ENCODE measurements around the gene DNALI1.
"Not testable (repeated sequence)": the region's sequence is repeated elsewhere in the genome, so short reads cannot be mapped to it uniquely, and the experiment has no call there.

Gene DNALI1

DNA sequence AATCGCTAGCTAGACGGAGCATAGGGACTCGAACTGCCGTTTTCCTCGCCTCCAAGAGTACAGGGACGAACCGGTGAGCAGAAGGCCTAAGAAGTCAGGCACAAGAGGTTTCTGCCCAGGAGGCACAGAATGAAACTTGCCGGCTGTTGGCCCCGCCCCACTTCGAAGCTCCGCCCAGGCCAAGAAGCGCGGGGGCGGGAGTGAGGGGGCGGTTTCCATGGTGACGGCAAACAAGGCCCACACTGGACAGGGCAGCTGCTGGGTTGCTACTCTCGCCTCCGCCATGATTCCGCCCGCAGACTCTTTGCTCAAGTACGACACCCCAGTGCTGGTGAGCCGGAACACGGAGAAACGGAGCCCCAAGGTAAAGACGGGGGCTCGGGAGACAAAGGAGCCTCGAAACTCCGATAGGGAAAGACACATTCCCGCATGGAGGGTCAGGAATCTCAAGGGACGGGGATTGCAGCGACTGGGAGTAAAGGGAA is at the start of gene DNALI1:
Gene DNALI1 (plus strand): TSS at position 229 of the 485 bp plus-strand sequence. CDS start 55 bp downstream, at position 284.
- in situ Hi-C loops (cut with MboI; ENCODE audit: low sequenced_read_pairs): no loop called here

DNA sequence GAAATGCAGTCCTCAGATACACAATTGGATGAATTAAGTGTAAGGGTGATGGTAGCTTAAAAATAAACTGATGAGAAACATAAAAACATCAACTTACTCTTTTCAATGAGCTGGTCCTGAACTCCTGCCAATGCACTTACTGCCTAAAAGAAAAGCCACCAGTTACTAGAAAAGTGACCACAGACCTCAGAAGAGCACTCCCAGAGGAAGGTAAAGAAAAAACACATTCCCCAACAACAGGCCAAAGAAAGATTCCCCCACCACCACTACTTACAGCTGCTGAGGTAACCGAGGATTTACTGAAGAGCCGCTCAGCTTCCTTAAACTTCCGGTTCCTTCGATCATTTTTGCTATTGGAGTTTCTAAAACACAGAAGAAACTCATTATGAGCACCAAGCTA is 47.6 kb upstream of the DNALI1 start:
- in situ Hi-C loops (cut with MboI; ENCODE audit: low sequenced_read_pairs): no loop called here

DNA sequence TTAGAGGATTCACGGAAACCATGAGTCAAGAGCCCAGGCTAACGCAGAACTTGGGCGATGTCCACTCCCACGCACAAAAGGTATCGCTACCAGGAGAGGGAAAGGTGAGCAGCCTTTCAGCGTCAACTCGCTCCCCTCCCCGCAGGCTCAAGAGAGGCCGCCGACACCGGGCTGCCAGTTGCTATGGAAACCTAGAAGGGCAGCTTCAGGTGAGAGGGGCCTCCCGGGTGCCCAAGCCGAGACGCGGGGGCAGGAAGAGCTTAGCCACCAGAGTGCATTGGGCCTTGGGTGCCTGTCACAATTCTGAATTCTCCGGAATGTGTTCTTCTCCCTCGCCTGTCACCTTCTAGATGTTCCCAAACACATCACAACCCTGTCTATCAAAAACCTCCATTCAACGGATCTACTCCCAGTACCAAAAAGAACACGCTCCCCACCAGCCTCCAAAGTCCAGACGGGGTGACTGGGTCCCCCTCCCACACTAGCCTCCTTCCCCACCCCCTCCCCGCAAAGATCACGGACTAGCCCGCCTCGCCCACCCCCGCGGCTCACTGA is 42.9 kb upstream of the DNALI1 start:
- in situ Hi-C loops (cut with MboI; ENCODE audit: low sequenced_read_pairs): no loop called here

DNA sequence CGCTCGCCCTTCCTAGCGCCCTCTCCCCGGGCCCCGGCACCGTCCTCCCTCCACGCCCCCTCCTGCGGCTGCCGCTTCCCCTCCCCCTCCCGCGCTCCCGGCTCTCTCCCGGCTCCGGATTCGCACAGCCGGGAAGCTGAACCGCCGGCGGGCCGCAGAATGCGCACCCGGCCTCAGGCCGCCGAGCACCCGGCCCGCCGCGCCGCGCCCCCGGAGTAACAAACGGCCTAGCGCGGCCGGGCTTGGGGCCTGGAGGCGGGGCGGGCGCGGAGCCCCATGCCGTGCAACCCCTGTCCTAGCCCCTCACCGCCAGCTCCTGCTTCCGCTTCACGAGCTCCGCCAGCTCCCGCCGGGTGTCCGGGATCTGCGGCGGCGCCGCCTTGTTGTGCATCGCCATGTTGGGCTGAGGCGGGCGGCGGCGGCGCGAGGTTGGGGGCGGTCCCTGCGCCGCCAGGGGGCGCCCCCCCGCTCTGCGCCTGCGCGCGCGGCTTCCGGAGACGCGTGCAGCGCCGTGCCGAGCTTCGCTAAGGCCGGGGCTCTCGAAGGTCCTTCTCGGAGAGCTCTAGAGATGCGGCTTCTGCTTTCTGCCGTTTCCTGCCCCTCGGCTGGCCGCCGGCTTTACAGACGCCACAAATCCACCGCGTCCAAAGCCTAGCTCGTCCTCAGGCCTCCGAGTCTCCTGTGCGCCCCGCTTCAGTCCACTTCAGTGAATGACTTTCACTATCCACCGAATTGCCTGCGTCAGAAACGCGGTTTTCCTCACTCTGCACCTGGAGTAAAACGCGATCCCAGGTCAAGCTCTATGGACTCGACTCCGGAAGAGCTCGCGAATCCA is 42.2 kb upstream of the DNALI1 start, which contains the start of gene MEAF6:
Gene MEAF6 (minus strand): TSS at position 417 of the 835 bp plus-strand sequence. CDS start 20 bp downstream, at position 397.
- in situ Hi-C loops (cut with MboI; ENCODE audit: low sequenced_read_pairs): no loop called here

DNA sequence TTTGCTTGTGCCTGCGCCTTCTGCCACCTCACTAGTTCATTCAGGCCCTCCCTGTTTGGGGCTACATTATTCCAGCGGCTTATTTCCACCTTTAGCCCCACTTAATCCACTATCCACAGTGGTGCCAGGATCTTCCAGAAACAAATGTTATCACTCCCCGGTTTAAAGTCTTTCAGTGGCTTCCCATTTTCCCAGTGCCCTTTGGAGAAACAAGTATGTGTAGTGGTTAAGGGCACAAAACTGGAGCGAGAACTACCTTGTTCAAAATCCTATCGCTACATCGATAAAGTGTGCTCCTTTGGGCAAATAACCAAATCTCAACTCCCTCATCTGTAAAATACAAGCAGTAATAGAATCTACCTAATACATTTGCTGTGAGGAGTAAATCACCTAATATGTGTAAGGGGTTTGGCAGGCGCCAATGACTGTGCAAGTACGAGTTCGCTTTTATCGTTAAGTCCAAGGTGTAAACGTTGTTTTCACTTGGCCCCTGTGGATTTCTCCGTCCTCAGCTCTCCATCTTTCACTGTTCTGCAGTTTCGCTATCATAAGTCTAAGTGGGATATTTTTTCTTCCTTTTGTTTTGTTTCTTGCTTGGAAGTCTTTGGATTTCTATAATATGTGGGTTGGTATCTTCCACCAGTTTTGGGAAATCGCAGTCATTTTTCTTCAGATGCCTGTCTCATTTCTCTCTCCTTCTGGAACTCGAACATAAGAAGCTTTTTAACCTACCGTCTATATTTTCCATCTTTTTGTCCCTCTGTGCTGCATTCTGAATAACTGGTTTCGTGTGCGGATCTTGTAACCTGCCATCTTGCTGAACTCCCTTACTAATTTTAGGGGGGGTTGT is 41.3 kb upstream of the DNALI1 start:
- in situ Hi-C loops (cut with MboI; ENCODE audit: low sequenced_read_pairs): no loop called here

DNA sequence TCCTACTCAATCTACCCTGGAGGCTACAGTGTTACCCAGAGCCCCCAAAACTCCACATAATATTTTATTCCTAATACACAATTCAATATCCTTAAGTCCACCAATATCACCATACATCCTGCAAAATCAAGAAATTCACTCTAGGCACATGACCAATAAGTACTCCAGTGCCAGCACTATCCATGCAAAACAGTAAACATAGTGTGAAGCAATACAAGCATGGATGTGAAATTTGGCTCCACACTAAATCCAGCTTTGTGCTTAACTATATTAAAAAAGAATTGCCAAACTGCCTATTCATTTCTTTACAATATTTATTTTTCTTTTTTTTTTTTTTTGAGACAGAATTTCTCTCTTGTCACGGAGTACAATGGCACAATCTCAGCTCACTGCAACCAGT is 39.2 kb upstream of the DNALI1 start:
- in situ Hi-C loops (cut with MboI; ENCODE audit: low sequenced_read_pairs): no loop called here

DNA sequence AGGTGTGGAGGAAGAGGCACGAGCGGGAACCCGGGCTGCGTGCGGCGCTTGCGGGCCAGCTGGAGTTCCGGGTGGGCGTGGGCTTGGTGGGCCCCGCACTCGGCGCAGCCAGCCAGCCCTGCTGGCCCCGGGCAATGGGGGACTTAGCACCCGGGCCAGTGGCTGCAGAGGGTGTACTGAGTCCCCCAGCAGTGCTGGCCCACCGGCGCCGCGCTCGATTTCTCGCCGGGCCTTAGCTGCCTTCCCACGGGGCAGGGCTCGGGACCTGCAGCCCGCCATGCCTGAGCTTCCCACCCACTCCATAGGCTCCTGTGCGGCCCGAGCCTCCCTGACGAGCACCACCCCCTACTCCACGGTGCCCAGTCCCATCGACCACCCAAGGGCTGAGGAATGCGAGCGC is 38.5 kb upstream of the DNALI1 start:
- in situ Hi-C loops (cut with MboI; ENCODE audit: low sequenced_read_pairs): not testable (repeated sequence)

DNA sequence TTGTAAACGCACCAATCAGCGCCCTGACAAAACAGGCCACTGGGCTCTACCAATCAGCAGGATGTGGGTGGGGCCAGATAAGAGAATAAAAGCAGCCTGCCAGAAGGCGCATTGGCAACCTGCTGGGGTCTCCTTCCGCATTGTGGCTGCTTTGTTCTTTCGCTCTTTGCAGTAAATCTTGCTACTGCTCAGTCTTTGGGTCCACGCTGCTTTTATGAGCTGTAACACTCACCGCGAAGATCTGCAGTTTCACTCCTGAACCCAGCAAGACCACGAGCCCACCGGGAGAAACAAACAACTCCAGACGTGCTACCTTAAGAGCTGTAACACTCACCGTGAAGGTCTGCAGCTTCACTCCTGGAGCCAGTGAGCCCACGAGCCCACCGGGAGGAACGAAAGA is 37.8 kb upstream of the DNALI1 start:
- in situ Hi-C loops (cut with MboI; ENCODE audit: low sequenced_read_pairs): not testable (repeated sequence)

DNA sequence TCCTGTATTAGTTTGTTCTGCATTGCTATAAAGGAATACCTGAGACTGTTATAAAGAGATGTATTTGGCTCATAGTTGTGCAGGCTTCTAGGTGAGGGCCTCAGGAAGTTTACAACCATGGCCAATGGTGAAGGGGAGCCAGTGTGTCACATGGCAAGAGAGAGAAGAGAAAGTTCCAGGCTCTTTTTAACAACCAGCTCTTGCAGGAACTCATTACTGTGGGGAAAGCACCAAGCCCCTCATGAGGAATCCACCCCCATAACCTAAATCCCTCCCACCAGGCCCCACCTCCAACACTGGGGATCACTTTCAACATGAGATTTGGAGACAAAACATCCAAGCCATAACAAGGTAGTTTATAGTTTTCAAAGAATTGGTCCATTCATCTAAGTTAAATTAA is 37.1 kb upstream of the DNALI1 start:
- in situ Hi-C loops (cut with MboI; ENCODE audit: low sequenced_read_pairs): no loop called here

DNA sequence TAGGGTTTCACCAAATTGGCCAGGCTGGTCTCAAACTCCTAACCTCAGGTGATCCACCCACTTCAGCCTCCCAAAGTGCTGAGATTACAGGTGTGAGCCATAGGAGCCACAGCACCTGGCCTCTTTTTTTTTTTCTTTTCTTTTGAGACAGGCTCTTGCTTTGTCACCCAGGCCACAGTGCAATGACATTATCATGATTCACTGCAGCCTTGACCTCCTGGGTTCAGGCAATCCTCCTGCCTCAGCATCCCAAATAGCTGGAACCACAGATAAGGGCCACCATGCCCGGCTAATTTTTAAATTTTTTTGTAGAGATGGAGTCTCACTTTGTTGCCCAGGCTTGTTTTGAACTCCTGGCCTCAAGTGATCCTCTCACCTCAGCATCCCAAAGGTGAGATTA is 26.9 kb upstream of the DNALI1 start:
- in situ Hi-C loops (cut with MboI; ENCODE audit: low sequenced_read_pairs): not testable (repeated sequence)

DNA sequence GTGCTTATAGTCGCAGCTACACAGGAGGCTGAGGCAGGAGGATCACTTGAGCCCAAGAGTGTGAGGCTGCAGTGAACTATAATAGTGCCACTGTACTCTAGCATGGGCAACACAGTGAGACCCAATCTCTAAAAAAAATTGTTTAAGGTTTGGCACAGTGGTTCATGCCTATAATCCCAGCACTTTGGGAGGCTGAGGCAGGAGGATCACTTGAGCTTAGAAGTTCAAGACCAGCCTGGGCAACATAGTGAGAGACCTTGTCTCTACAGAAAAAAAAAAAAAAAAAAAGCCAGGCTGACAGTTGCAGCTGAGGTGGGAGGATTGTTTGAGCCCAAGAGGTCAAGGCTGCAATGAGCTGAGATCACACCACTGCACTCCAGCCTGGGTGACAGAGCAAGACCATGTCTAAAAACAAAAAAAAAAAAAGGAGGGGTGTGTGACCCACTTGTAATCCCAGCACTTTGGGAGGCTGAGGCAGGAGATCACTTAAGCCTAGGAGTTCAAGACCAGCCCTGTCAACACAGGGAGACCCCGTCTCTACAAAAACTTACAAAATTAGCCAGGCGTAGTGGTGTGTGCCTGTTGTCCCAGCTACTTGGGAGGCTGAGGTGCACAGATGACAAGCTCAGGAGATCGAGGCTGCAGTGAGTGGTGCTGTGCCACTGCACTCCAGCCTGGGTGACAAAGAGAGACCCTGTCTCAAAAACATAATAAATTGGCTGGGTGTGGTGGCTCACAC is 24.2 kb upstream of the DNALI1 start:
- in situ Hi-C loops (cut with MboI; ENCODE audit: low sequenced_read_pairs): not testable (repeated sequence)

DNA sequence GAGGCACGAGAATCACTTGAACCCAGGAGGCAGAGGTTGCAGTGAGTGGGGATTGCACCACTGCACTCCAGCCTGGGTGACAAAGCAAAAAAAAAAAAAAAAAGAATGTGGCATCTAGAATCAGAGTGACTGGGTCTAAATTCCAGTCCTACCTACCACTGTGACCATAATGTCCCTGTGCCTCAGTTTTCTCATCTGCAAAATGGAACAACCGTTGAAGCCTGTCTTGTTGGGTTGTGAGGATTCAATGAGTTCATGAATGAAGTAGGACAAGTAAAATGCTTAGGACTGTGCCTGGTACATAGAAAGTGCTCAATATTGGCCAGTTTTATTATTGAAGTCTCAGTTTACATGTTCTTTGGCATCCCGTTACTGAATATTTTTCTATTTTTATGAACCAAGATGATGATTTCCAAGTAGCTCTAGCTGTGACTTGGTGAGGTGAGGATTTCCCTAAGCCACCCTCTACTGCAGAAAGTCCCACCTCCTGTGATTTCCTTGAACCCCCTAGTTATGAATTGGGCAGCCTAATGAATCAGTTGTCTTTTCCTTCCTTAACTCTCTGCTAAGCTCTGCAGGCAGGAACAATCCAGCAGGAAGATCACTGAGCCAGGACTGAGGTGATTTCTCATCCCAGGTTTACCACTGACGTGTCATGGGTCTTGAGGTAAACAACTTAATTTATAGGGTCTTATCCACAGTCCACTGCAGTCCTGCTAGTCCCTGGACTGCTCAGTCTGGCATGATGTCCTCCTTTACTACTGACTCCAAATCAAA is 23.2 kb upstream of the DNALI1 start:
- in situ Hi-C loops (cut with MboI; ENCODE audit: low sequenced_read_pairs): no loop called here

DNA sequence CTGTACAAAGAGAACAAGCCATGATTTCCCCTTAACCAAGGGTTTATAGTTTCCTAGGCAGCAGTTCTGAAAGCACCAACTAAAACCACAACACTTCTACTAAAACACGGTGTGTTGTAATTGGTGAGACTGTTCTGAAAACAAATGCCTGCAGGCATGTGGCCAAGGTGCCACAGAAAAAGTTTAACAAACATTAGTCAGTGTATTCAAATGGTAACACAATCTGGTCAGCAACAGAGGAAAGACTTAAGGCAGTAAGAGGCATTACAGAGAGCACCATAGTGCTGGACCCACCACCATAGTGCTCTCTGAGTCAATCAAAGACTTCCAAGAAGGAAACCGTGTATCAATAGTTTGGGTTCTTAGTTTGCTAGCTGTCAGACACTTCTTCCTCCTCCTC is 19.4 kb upstream of the DNALI1 start:
- in situ Hi-C loops (cut with MboI; ENCODE audit: low sequenced_read_pairs): no loop called here

DNA sequence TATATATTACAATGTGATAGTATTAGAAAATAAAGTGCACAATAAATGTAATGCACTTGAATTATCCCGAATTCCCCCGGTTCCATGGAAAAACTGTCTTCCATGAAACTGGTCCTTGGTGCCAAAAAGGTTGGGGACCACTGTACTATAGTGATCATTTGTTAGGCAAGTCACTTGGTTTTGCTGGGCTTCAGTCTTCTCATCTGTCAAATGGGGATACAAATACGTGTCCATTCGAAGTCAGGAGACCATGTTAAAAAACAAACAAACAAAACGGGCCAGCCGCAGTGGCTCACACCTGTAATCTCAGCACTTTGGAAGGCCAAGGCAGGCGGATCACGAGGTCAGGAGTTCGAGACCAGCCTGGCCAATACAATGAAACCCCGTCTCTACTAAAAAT is 17.6 kb upstream of the DNALI1 start:
- in situ Hi-C loops (cut with MboI; ENCODE audit: low sequenced_read_pairs): not testable (repeated sequence)

DNA sequence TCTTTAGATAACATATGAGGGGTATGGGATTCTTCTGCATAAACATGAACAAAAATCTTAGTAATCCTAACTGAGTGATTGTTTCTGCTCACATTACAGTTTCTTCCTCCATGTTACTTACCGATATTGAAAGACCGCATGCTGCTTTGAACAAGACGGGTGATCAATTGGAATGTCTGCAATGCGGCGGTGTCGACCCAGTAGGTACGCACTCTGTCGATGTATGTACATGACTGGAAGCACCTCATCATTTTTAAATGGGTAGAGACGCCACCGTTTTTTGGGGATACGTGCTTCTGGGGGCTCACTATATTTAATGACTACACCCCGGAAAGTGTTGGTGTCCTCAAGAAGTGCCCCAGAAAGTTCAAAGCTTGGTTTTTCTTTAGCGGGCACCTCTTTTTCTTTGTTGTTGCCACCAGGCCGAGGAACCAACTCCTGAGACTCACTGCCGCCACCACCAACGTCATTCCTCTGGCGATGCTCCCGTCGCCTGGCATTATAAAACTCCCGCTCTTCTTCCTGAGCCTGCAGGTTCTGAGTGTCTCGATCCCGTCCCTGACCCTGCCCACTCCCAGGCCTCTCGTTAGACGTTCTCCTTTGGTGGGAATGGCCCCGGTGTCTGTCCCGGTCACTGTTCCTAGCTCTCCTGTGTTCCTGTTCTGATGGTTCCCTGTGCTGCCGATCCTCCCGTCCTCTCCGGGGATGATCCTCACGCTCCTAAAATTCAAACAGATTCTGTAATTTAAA is 16.5 kb upstream of the DNALI1 start:
- in situ Hi-C loops (cut with MboI; ENCODE audit: low sequenced_read_pairs): no loop called here

DNA sequence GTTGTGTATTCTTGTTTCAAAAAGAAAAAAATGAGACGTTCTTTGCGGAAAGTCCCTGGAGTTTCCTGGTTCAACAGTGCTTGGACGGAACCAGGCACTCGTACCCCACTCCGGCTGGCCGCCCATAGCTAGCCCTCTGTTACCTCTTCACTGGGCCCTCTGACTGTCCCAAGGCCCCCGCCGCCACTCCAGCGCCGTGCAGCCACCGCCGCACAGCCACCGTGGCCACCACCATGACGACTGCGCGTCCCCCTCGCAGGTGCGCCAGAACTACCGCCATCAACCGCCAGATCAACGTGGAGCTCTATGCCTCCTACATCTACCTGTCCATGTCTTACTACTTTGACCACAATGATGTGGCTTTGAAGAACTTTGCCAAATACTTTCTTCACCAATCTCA is 12.2 kb upstream of the DNALI1 start:
- in situ Hi-C loops (cut with MboI; ENCODE audit: low sequenced_read_pairs): no loop called here

DNA sequence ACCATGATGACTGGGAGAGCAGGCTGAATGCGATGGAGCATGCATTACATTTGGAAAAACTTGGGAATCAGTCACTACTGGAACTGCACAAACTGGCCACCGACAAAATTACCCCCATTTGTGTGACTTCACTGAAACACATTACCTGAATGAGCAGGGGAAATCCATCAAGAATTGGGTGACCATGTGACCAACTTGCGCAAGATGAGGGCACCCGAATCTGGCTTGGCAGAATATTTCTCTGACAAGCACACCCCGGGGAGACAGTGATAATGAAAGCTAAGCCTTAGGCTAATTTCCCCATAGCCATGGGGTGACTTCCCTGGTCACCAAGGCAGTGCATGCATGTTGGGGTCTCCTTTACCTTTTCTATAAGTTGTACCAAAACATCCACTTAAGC is 11.7 kb upstream of the DNALI1 start:
- in situ Hi-C loops (cut with MboI; ENCODE audit: low sequenced_read_pairs): no loop called here

DNA sequence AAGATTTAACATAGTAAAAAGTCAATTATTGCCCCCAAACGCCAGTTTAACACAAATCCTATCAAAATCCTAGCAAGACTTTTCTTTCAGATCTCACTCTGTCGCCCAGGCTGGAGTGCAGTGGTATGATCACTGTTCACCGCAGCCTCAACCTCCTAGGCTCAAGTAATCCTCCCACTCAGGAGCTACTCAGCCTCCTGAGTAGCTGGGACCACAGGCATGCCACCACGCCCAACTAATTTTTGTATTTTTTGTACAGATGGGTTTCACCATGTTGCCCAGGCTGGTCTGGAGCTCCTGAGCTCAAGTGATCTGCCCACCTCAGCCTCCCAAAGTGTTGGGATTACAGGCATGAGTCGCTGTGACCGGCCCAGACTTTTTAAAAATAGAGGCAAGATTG is 7.4 kb upstream of the DNALI1 start:
- in situ Hi-C loops (cut with MboI; ENCODE audit: low sequenced_read_pairs): no loop called here

DNA sequence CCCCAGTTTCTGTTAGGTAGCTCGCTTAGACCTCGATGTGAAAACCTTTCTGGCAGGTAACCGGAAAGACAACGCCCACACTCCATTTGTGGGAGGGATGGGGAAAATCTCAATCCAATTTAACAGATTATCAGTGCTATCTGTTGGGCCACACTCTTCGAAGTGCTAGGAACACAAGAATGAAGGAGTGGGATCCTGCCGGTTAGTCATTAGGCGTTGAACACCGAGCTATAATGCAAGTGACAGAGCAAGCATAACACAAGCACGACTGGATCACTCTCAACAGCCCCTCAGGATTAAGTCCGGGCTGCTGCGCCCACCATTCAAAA is 3.2 kb upstream of the DNALI1 start:
- in situ Hi-C loops (cut with MboI; ENCODE audit: low sequenced_read_pairs): no loop called here
